C4-2B (cell line): ENCODE measurements around the gene PDZD8.

Experiments
- CTCF ChIP-seq: fragments of 450-650 bp; conservative IDR thresholded peaks from 2 replicates; pipeline ENCODE4 v1.5.1; 2017; ENCODE audit warnings: mild to moderate bottlenecking
- ZFX ChIP-seq: fragments of 450-650 bp; IDR thresholded peaks from 2 replicates; pipeline ENCODE4 v1.6.1; 2017

GRCh38 chr10:117249493-117250093 lies 125.6 kb downstream of the PDZD8 start:
- no peak for TF ChIP-seq CTCF
- TF ChIP-seq ZFX, result no peak
